ENCODE data around the gene C21orf58.

- no peak for TF ChIP-seq REST (IDR thresholded peaks at IDR 0.05; ENCODE audit: insufficient read depth in 1 of 2, low read depth in 2 of 2, low read length in 1 of 2)
- no peak for TF ChIP-seq CTCF (IDR thresholded peaks at IDR 0.05)
These were observed 18.7 kb downstream of the C21orf58 start for GRCh38 chr21:46304955-46305354.

All from Panc1 (cell line).